Ovary (tissue), 3 donors: ENCODE data around the gene RNF8.

Experiments used
- CTCF ChIP-seq, 3 donors: fragments of 450-650 bp in 2 of 3; fragments of 200-600 bp in 1 of 3; IDR thresholded peaks; one replicate each; pipeline versions ENCODE4 v1.5.1 to v1.8.0; 2016 to 2022; ENCODE audit warnings: antibody characterized with exemption in 3 of 3, mild to moderate bottlenecking in 1 of 3
- EP300 ChIP-seq: sonication (generic); formaldehyde crosslinking; IDR thresholded peaks from one replicate; pipeline ENCODE4 v1.6.1; 2017; ENCODE audit warnings: antibody characterized with exemption
- POLR2A ChIP-seq: fragments of 450-650 bp; IDR thresholded peaks from one replicate; pipeline ENCODE4 v1.6.1; 2017; ENCODE audit warnings: antibody characterized with exemption, mild to moderate bottlenecking, moderate library complexity
- donor health status: DM: no; HTN: no; CAD: no.

- TF ChIP-seq POLR2A (no peak), CTCF (IDR thresholded peaks at IDR 0.05) (no peak), EP300 (no peak)
These were observed 972 bp downstream of the RNF8 start for GRCh38 chr6:37354526-37355384.
